DND-41 (cell line): ENCODE data around the gene PRDM2.
A peak's percentile ranks its signal among the peaks of the same experiment; 100 is the strongest.
"Not testable (repeated sequence)": the region's sequence is repeated elsewhere in the genome, so short reads cannot be mapped to it uniquely, and the experiment has no call there.

Experiments used
- ATAC-seq: fragments of 200-7000 bp; cut with Tn5 transposase; 3 replicates; pipeline ENCODE4 v1.9.1; 2021; ENCODE audit warnings: low read depth; ENCODE audit not compliant: insufficient read depth
- DNase-seq: peaks from one replicate; pipeline ENCODE4 v3.0.0-alpha.2; 2020
- H2AFZ ChIP-seq: 2 replicates; pipeline ENCODE4 v1.6.0; 2012; ENCODE audit warnings: low read depth, low read length
- H3K27ac ChIP-seq: 2 replicates; pipeline ENCODE4 v1.5.1; 2012; ENCODE audit warnings: low read length, inconsistent platforms
- H3K27me3 ChIP-seq: fragments of 200-600 bp; sonication (generic); 2 replicates; pipeline ENCODE4 v1.6.0; 2012; ENCODE audit warnings: low read length, mild to moderate bottlenecking, inconsistent platforms; ENCODE audit not compliant: insufficient read depth, poor library complexity
- H3K36me3 ChIP-seq: 2 replicates; pipeline ENCODE4 v1.5.1; 2012; ENCODE audit warnings: low read length, inconsistent platforms; ENCODE audit not compliant: insufficient read depth
- H3K4me1 ChIP-seq: 2 replicates; pipeline ENCODE4 v1.5.1; 2012; ENCODE audit warnings: mild to moderate bottlenecking, low read length; ENCODE audit not compliant: insufficient read depth
- H3K4me2 ChIP-seq: 2 replicates; pipeline ENCODE4 v1.6.0; 2012; ENCODE audit warnings: mild to moderate bottlenecking, moderate library complexity, low read length, inconsistent platforms; ENCODE audit not compliant: insufficient read depth
- H3K4me3 ChIP-seq, 2 experiments: fragments of 200-600 bp in 1 of 2; shearing (Covaris generic) in 1 of 2; 2 replicates each; pipeline ENCODE4 v1.5.1; 2012 to 2016; ENCODE audit warnings: inconsistent platforms in 2 of 2, low read length in 2 of 2, mild to moderate bottlenecking in 2 of 2, low read depth in 1 of 2, moderate library complexity in 1 of 2
- H3K79me2 ChIP-seq: 2 replicates; pipeline ENCODE4 v1.6.0; 2012; ENCODE audit warnings: low read length, inconsistent platforms; ENCODE audit not compliant: insufficient read depth
- H3K9ac ChIP-seq: 2 replicates; pipeline ENCODE4 v1.6.0; 2012; ENCODE audit warnings: low read depth, mild to moderate bottlenecking, inconsistent platforms, low read length, moderate library complexity
- H3K9me3 ChIP-seq: 2 replicates; pipeline ENCODE4 v1.5.1; 2012; ENCODE audit warnings: low read length, moderate library complexity, mild to moderate bottlenecking, inconsistent platforms; ENCODE audit not compliant: insufficient read depth, severe bottlenecking
- H4K20me1 ChIP-seq: 2 replicates; pipeline ENCODE4 v1.6.0; 2012; ENCODE audit warnings: low read length; ENCODE audit not compliant: insufficient read depth
- CTCF ChIP-seq: IDR thresholded peaks from 2 replicates; pipeline ENCODE4 v1.5.1; 2012; ENCODE audit warnings: borderline replicate concordance, low read length, moderate library complexity, mild to moderate bottlenecking; ENCODE audit not compliant: poor library complexity, severe bottlenecking; ENCODE audit errors: extremely low read depth
- EZH2 ChIP-seq: IDR thresholded peaks from 3 replicates; pipeline ENCODE4 v1.6.1; 2012; ENCODE audit warnings: borderline replicate concordance, low read depth, mild to moderate bottlenecking, moderate library complexity, low read length, inconsistent platforms; ENCODE audit not compliant: severe bottlenecking

PRDM2 gene

DNA sequence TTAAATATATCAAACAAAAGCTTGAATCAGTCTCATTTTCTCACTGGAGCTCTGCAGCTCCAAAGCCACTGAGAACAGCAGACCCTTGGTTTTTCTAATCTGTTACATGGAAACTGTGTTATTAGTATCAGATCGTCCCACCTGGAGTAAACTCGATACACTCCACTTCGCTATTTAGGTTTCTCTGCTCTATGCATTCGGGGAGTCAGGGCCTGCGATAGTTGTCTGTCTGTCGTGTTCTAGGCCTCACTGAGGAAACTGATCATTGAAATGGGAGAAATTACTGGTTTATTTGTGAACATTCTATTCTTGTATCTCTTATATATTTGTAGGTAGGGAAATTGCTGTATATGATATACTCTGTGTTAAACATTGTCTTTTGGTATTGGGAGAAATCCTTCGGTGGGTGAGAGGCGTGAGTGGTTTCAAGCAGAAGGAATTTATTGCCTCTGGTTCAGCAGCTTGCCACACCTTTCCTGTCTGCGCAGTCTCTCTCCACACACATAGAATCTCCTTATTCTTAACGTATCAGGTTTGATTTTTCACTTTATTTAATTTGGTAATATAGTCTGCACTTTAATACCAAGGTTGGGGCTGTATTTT, 8.5 kb downstream of the PRDM2 start:
- ATAC-seq (no peak), DNase-seq (no peak)
- Histone ChIP-seq H3K27me3 (no peaks in the 10 kb centered on the region), H3K9me3 (no peaks in the 10 kb centered on the region), H2AFZ (no peak overlapping the region), H3K4me2 (no peak overlapping the region), H4K20me1 (peaks cover 4% of the 10 kb centered on the region; the same call in 1 of the 2 replicates), H3K4me1 (no peaks in the 10 kb centered on the region), H3K36me3 (no peaks in the 10 kb centered on the region), H3K9ac (no peak overlapping the region), H3K27ac (no peak overlapping the region), H3K4me3 (no peak overlapping the region), H3K79me2 (peaks cover 18% of the 10 kb centered on the region; the same call in 1 of the 2 replicates)
- TF ChIP-seq EZH2 (no peak), CTCF (no peak)

- H4K20me1 ChIP-seq = peaks cover 4% of the 10 kb centered on the region; the same call in 1 of the 2 replicates
Measured at GRCh38 chr1:13710086-13710485, 10.1 kb downstream of the PRDM2 start.

DNA sequence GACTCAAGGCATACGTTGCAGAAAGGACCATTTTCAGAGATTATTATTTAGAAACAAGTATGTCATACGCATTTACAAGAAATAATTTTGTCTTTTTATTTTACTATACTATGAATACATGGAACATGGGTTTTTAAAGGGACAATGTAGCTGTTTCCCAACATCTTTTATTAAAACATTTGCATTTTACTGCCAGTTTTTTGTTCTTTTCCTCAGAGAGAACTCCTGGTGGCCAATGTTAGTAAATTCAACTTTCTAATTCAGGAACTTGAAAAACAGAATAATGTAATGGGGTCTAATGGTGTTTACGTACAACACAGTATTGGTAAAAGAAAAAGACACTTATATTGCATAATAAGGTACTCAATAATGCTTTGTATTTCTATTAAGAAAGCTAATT, 14.9 kb downstream of the PRDM2 start:
- Histone ChIP-seq H3K9ac (no peak overlapping the region), H2AFZ (no peak overlapping the region), H3K9me3 (no peaks in the 10 kb centered on the region), H3K4me1 (no peaks in the 10 kb centered on the region), H4K20me1 (0 out of 2 replicates have a peak, but pooled peaks cover 4% of the 10 kb centered on the region), H3K4me2 (no peak overlapping the region), H3K27me3 (no peaks in the 10 kb centered on the region), H3K4me3 (no peak overlapping the region), H3K79me2 (no peaks in the 10 kb centered on the region; the same call in 1 of the 2 replicates), H3K27ac (no peak overlapping the region), H3K36me3 (no peaks in the 10 kb centered on the region)
- TF ChIP-seq EZH2 = no peak
- peak; percentile 24 for TF ChIP-seq CTCF
- no peak for ATAC-seq
- no peak for DNase-seq

More at GRCh38 chr1:13710086-13710485, 10.1 kb downstream of the PRDM2 start:
- Histone ChIP-seq H3K4me1 (no peaks in the 10 kb centered on the region), H3K27me3 (no peaks in the 10 kb centered on the region), H2AFZ (no peak overlapping the region), H3K9ac (no peak overlapping the region), H3K9me3 (no peaks in the 10 kb centered on the region), H3K4me2 (no peak overlapping the region), H3K79me2 (peaks cover 11% of the 10 kb centered on the region; the same call in 1 of the 2 replicates), H3K36me3 (no peaks in the 10 kb centered on the region), H3K27ac (no peak overlapping the region), H3K4me3 (no peak overlapping the region)
- no peak for ATAC-seq
- no peak for DNase-seq
- TF ChIP-seq EZH2 = no peak
- no peak for TF ChIP-seq CTCF

GRCh38 chr1:13715616-13716287, 15.8 kb downstream of the PRDM2 start:
- not testable (repeated sequence) for H3K9ac ChIP-seq, H3K79me2 ChIP-seq, H4K20me1 ChIP-seq, DNase-seq, H2AFZ ChIP-seq, H3K4me3 ChIP-seq, ATAC-seq, H3K36me3 ChIP-seq, H3K27ac ChIP-seq, H3K27me3 ChIP-seq, H3K9me3 ChIP-seq, H3K4me1 ChIP-seq, H3K4me2 ChIP-seq
